Adrenal gland (tissue), 12 donors: Measurements from ENCODE around the gene RBM14. TPM values are rescaled to one million over a fixed set of nuclear protein-coding genes. Genes with fewer than 3 reads are reported as not detected.

ENCODE experiments used
- DNase-seq, 7 donors: peaks; one replicate each; pipeline ENCODE4 v3.0.0-alpha.2; 2019 to 2020
- H3K27ac ChIP-seq, 5 donors: fragments of 200-600 bp; sonication (generic) in 4 of 5; 1 replicate in 3 of 5; 2 replicates in 2 of 5; pipeline versions ENCODE4 v1.5.1 to v1.8.0; 2016 to 2020; ENCODE audit warnings: mild to moderate bottlenecking in 1 of 5
- H3K27me3 ChIP-seq: fragments of 200-600 bp; 2 replicates; pipeline ENCODE4 v1.8.0; 2021
- H3K36me3 ChIP-seq, 2 donors: fragments of 200-600 bp; replicated peaks in 1 of 2; 1 replicate in 1 of 2; 2 replicates in 1 of 2; pipeline versions ENCODE4 v1.5.1 to v1.8.0; 2018 to 2022
- H3K4me1 ChIP-seq, 2 donors: fragments of 200-600 bp; replicated peaks in 1 of 2; 1 replicate in 1 of 2; 2 replicates in 1 of 2; pipeline versions ENCODE4 v1.5.1 to v1.8.0; 2018 to 2021
- H3K4me3 ChIP-seq, 4 donors: fragments of 200-600 bp; sonication (generic) in 3 of 4; one replicate each; pipeline ENCODE4 v1.5.1; 2016 to 2018
- H3K9me3 ChIP-seq, 3 donors: fragments of 200-600 bp; sonication (generic) in 1 of 3; replicated peaks in 1 of 3; 1 replicate in 2 of 3; 2 replicates in 1 of 3; pipeline versions ENCODE4 v1.5.1 to v1.8.0; 2016 to 2021
- CTCF ChIP-seq, 6 experiments: fragments of 450-650 bp in 4 of 6; fragments of 200-600 bp in 2 of 6; sonication (generic) in 1 of 6; IDR thresholded peaks; 1 replicate in 5 of 6; 2 replicates in 1 of 6; pipeline versions ENCODE4 v1.5.1 to v1.8.0; 2016 to 2021; ENCODE audit warnings: antibody characterized with exemption in 6 of 6, mild to moderate bottlenecking in 2 of 6, moderate library complexity in 1 of 6
- POLR2A ChIP-seq, 2 donors: fragments of 450-650 bp; IDR thresholded peaks; one replicate each; pipeline ENCODE4 v1.6.1; 2017; ENCODE audit warnings: antibody characterized with exemption in 2 of 2, mild to moderate bottlenecking in 2 of 2, moderate library complexity in 1 of 2
- WGBS, 4 donors: extraction: QIAGEN DNeasy Blood & Tissue Kit in 2 of 4; methylation state at CpG; one replicate each; pipeline versions ENCODE4 v1.1.5 to v1.1.7; 2013 to 2017; 5-methylcytosine and 5-hydroxymethylcytosine counted together
- intact Hi-C, 2 donors: fragments of 100-400 bp; cut with DNase I; formaldehyde crosslinking; loops; one replicate each; pipeline versions ENCODE4 v1.14.1 to v1.15.0; 2022 to 2023
- polyA plus RNA-seq, 3 donors: library from polyadenylated mRNA; stranded (reverse); fragments of 200-250 nt in 2 of 3; fragments of 350-450 nt in 1 of 3; fragmentation: Illumina TruSeq in 1 of 3; extraction: RNeasy Lipid Tissue Mini Kit (QIAGEN cat#74804) in 1 of 3; gene quantifications; one replicate each; pipeline ENCODE4 v1.2.3, GENCODE V29; 2013 to 2014
- total RNA-seq, 9 donors: library from RNA; depleted of rRNA in 4 of 9; stranded (reverse); fragments of >200 nt in 4 of 9; fragments of 120-200 nt in 1 of 9; fragmentation: NEBNext Ultra II Directional in 1 of 9; extraction: Animal tissue kit (Norgen Biotek cat#: 25700) in 1 of 9; gene quantifications; one replicate each; pipeline versions ENCODE4 v1.1.0 to v1.2.4, GENCODE V29; 2013 to 2023
- donor health status: healthy with polysubstance abuse.
- donor health status: Bipolar disorder and iron deficiency.
- donor health status: DM: yes; HTN: yes; CAD: no.
- donor health status: DM: no; HTN: no; CAD: no.
- donor health status: DM: no; HTN: no; CAD: no.
- donor health status: DM: yes; HTN: yes; CAD: no.

RBM14 gene
- total and polyA plus RNA-seq, 12 donors: 29.1 to 106 (median 43.8) TPM

GRCh38 chr11:66629356-66629755 is 12.9 kb downstream of the RBM14 start:
- Histone ChIP-seq H3K36me3 (peaks cover 0 to 68% of the 10 kb centered on the region in 2 donors), H3K27me3 (no peaks in the 10 kb centered on the region), H3K4me1 (peaks cover 0 to 18% of the 10 kb centered on the region in 2 donors), H3K4me3 (no peak overlapping the region), H3K27ac (no peak overlapping the region), H3K9me3 (no peaks in the 10 kb centered on the region)
- intact Hi-C loops: no loop called here
- TF ChIP-seq CTCF (IDR thresholded peaks at IDR 0.05): no peak
- TF ChIP-seq POLR2A (IDR thresholded peaks at IDR 0.05): no peak
- WGBS, 4 donors: 86 to 93% (median 90%) methylated on average over 2 of the region's 2 CpGs
- DNase-seq: no peak

- H3K27ac ChIP-seq: no peak overlapping the region
- no peaks in the 10 kb centered on the region for H3K4me1 ChIP-seq
- H3K4me3 ChIP-seq: no peak overlapping the region
- DNase-seq: no peak
- TF ChIP-seq CTCF (IDR thresholded peaks at IDR 0.05): no peak
- no peak for TF ChIP-seq POLR2A (IDR thresholded peaks at IDR 0.05)
- intact Hi-C loops: no loop called here
- H3K27me3 ChIP-seq: no peaks in the 10 kb centered on the region
- WGBS, 4 donors: 88 to 92% (median 91%) methylated on average over 6 of the region's 6 CpGs
- H3K36me3 ChIP-seq: peaks cover 0 to 43% of the 10 kb centered on the region in 2 donors
- no peaks in the 10 kb centered on the region for H3K9me3 ChIP-seq
Measured at GRCh38 chr11:66631883-66632282, 15.5 kb downstream of the RBM14 start.

- TF ChIP-seq CTCF (IDR thresholded peaks at IDR 0.05): no peak
- TF ChIP-seq POLR2A (IDR thresholded peaks at IDR 0.05): no peak
- WGBS, 4 donors: 63 to 75% (median 71%) methylated on average over 2 of the region's 2 CpGs
- peaks cover 0 to 32% of the 10 kb centered on the region in 2 donors for H3K36me3 ChIP-seq
- no peak overlapping the region for H3K4me3 ChIP-seq
- no peak overlapping the region for H3K27ac ChIP-seq
- peaks cover 3 to 7% of the 10 kb centered on the region in 2 donors for H3K4me1 ChIP-seq
- H3K27me3 ChIP-seq: no peaks in the 10 kb centered on the region
- no peak for DNase-seq
- H3K9me3 ChIP-seq: no peaks in the 10 kb centered on the region
- intact Hi-C loops: no loop called here
Measured at GRCh38 chr11:66632952-66633351, 16.5 kb downstream of the RBM14 start.

GRCh38 chr11:66636411-66636810 is 20.0 kb downstream of the RBM14 start:
- Histone ChIP-seq H3K4me3 (no peak overlapping the region), H3K36me3 (peaks cover 0 to 24% of the 10 kb centered on the region in 2 donors), H3K27me3 (no peaks in the 10 kb centered on the region), H3K9me3 (no peaks in the 10 kb centered on the region), H3K27ac (no peak overlapping the region), H3K4me1 (peaks cover 30% of the 10 kb centered on the region in 2 donors)
- DNase-seq: no peak
- TF ChIP-seq CTCF (IDR thresholded peaks at IDR 0.05) (no peak), POLR2A (IDR thresholded peaks at IDR 0.05) (no peak)
- intact Hi-C loops: no loop called here
- 78 to 87% (median 81%) methylated on average over 3 of the region's 3 CpGs for WGBS, 4 donors
